ENCODE measurements around the gene EIF4G3. TPM values are rescaled to one million over a fixed set of nuclear protein-coding genes. Genes with fewer than 3 reads are reported as not detected.
"Not testable (repeated sequence)": the region's sequence is repeated elsewhere in the genome, so short reads cannot be mapped to it uniquely, and the experiment has no call there.

EIF4G3 gene
- polyA plus RNA-seq, 1 donor = 76.2 TPM

- DNase-seq = peak; percentile 4
These were observed 352.9 kb downstream of the EIF4G3 start for GRCh38 chr1:20823845-20824244.

GRCh38 chr1:20821466-20821865 lies 355.2 kb downstream of the EIF4G3 start:
- DNase-seq = no peak

GRCh38 chr1:20819818-20820217 lies 356.9 kb downstream of the EIF4G3 start:
- no peak for DNase-seq

GRCh38 chr1:20814534-20814871 lies 362.2 kb downstream of the EIF4G3 start:
- DNase-seq = no peak

GRCh38 chr1:20811916-20812315 lies 364.8 kb downstream of the EIF4G3 start:
- no peak for DNase-seq

GRCh38 chr1:20793236-20793635 lies 383.5 kb downstream of the EIF4G3 start:
- no peak for DNase-seq

GRCh38 chr1:20792196-20792595 lies 384.5 kb downstream of the EIF4G3 start:
- no peak for DNase-seq

- DNase-seq = no peak
These were observed 385.9 kb downstream of the EIF4G3 start for GRCh38 chr1:20790785-20791184.

- DNase-seq = not testable (repeated sequence)
These were observed 387.1 kb downstream of the EIF4G3 start for GRCh38 chr1:20789598-20789997.

- DNase-seq = peak; percentile 39
These were observed 388.6 kb downstream of the EIF4G3 start for GRCh38 chr1:20787840-20788795.

- peak; percentile 70 for DNase-seq
These were observed 389.5 kb downstream of the EIF4G3 start, which contains the start of gene HP1BP3 for GRCh38 chr1:20787029-20787839. Gene HP1BP3 (minus strand): TSS chr1:20787307. CDS start chr1:20780440, 6,867 bp downstream.

- peak; percentile 96 for DNase-seq
These were observed 390.3 kb downstream of the EIF4G3 start for GRCh38 chr1:20786253-20787028.

GRCh38 chr1:20785907-20786252 lies 390.8 kb downstream of the EIF4G3 start:
- DNase-seq = peak; percentile 3

- no peak for DNase-seq
These were observed 401.0 kb downstream of the EIF4G3 start for GRCh38 chr1:20775700-20776099.

GRCh38 chr1:20771780-20772179 lies 404.9 kb downstream of the EIF4G3 start:
- no peak for DNase-seq

GRCh38 chr1:20770314-20771087 lies 406.2 kb downstream of the EIF4G3 start:
- no peak for DNase-seq

GRCh38 chr1:20767271-20767670 lies 409.4 kb downstream of the EIF4G3 start:
- DNase-seq = no peak

- no peak for DNase-seq
These were observed 413.3 kb downstream of the EIF4G3 start for GRCh38 chr1:20763417-20763816.

- DNase-seq = no peak
These were observed 416.4 kb downstream of the EIF4G3 start for GRCh38 chr1:20760322-20760721.

Measured in left kidney (tissue), 2 donors.